HG03439 (cell line): ENCODE results near the gene TMEM63B.
"Not testable (repeated sequence)": the region's sequence is repeated elsewhere in the genome, so short reads cannot be mapped to it uniquely, and the experiment has no call there.

Experiments
- ATAC-seq: cut with Tn5 transposase; IDR thresholded peaks from one replicate; pipeline ENCODE4 v1.9.1; 2021; ENCODE audit warnings: mild to moderate bottlenecking, moderate library complexity; ENCODE audit not compliant: unreplicated experiment

Gene TMEM63B

DNA sequence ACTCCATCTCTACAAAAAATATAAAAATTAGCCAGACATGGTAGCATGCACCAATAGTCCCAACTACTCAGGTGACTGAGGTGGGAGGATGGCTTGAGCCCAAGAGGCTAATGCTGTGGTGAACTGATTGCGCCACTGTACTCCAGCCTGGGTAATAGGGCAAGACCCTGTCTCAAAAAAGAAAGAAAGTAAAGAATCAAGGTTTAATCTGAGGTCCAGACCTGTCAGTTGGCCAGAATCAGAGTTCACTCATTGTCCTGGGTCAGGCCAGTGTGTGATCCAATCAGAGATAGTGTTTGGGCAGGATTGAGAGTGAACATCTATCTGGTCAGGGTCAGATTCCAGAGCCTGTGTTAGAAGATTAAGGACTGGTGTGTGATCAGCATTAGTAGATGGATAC, 15.5 kb downstream of the TMEM63B start:
- ATAC-seq: no peak

DNA sequence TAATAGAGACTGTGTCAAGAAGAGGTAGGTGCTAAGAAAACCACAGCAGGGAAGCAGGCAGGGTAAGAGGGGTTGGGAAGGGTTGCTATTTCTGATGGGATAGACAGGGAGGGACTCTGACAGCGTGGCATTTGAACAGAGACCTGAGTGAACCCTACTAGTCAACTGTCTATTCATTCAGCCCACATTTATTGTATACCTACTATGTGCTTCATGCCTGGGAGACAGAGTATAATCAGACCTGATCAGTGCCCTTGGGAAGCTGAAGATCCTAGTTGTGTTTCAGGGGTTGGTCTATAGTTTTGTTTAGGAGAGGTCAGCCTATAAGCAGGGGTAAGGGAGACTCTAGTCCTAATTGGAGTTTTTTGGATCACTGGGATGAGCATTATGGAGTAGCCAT, 16.4 kb downstream of the TMEM63B start:
- no peak for ATAC-seq

- ATAC-seq: not testable (repeated sequence)
Observed at GRCh38 chr6:44144536-44144935, 17.2 kb downstream of the TMEM63B start.

DNA sequence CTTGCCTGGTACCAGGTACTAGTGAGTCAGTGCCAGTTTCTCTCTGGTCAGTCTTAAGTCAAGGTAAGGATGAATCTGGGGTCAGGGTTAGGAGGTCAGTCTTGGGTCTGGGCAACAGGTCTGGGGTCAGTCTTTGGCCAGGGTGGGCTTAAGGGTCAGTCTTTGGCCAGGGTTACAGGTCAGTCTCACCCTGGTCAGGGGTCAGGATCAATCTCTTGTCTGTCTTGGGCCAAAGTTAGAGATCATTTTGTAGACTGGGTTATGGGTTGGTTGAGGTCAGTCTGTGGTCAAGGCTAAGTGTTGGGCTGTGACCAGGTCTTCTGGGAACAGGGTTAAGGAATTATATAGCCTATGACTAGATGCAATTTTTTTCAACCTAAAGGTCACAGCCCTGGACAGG, 18.5 kb downstream of the TMEM63B start:
- no peak for ATAC-seq

DNA sequence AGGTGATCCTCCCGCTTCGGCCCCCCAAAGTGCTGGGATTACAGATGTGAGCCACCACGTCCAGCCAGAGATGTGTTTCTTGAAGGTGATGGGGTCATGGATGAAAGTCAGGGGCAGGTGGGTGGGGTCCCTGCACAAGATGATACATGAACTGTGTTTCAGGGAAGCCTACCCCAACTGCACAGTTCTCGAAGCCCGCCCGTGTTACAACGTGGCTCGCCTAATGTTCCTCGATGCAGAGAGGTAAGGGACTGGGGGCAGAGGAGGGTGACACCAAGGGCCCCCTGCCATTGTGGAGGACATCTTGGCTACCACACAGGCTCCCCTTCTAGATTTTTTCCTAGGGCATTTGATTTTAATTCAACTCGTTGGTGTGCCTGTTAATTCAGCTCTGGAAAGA, 19.3 kb downstream of the TMEM63B start:
- ATAC-seq: no peak

- no peak for ATAC-seq
Observed at GRCh38 chr6:44147256-44147655, 19.9 kb downstream of the TMEM63B start.

GRCh38 chr6:44148306-44148705, 21.0 kb downstream of the TMEM63B start:
- ATAC-seq: no peak

DNA sequence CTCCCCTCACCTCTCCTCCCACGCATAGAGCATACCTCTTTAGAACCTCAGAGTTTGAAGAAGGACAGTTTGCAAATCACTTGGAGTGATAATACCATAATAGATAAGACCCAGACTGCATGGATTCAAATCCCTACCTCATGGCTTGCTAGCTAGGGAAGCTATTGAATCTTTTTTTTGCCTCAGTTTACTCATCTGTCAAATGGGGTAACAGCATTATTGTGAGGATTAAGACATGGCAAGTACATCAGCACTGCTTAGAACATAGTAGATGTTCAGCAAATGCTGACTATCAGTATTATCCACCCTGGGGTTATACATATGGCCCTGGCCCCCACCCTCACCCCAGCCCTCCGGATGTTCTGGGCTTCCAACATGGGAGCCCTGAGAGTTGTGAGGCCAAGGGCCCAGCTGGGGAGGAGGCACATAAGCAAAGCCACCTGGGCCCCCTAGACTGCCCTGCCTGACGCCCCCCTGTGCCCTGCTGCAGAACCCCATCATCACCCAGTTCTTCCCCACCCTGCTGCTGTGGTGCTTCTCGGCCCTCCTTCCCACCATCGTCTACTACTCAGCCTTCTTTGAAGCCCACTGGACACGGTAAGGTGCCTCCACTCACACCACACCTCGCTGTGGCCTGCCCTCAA, 22.1 kb downstream of the TMEM63B start:
- no peak for ATAC-seq

DNA sequence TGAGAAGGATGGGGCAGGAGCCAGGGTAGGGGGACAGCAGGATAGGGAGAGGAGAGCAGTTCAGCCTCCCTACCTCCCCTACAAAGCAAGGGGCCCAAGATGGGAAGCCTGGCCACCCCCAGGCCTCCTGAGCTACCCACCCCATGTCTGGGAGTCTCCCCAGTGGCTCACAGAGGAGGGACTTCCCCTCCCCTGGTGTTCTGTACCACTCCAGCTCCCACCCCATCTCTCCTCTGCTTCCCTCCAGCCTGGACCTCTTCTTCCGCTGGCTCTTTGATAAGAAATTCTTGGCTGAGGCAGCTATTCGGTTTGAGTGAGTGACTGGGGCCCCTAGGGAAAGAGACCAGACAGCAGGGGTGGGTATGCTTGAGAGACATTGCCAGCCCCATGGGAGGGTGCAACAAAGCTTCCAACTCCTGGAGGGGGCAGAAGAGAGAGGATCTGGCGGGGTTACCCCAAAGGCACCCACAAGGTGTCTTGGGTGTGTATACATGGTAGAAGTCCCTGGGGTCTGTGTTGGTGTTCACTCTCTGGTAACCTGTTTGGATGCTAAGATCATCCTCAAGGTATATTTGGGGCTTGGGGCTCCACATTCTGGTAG, 23.1 kb downstream of the TMEM63B start:
- no peak for ATAC-seq

DNA sequence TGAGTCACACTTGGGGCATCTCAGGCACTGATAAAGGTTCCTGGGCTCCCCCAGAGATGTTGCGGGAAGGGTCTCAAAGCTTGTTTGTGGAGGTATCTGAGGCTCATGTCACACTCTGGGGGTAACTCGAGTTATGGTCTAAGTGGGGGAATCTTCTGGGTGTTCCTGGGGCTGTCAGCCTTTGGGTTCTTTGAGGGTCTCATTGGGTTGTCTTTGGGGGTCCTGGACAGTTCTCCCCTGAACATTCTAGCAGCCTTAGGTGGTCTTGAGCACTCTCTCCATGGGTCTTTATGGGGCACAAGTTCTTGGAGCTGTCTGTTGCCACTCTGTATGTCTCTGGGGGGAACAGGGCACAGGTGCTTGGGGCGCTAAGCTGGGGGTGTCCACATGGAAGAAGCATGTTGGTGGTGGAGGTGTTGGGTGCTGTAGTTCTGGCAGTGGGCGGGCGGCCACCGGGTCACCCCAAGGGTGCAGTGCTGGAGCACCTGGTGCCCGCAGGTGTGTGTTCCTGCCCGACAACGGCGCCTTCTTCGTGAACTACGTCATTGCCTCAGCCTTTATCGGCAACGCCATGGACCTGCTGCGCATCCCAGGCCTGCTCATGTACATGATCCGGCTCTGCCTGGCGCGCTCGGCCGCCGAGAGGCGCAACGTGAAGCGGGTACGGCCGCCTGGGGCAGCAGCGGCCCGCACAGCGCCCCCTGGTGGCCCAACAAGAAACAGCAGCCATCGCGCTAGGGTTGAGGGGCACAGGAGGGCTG, 24.2 kb downstream of the TMEM63B start:
- no peak for ATAC-seq

GRCh38 chr6:44152109-44152461, 24.7 kb downstream of the TMEM63B start:
- ATAC-seq: no peak

GRCh38 chr6:44152533-44152932, 25.2 kb downstream of the TMEM63B start:
- no peak for ATAC-seq

DNA sequence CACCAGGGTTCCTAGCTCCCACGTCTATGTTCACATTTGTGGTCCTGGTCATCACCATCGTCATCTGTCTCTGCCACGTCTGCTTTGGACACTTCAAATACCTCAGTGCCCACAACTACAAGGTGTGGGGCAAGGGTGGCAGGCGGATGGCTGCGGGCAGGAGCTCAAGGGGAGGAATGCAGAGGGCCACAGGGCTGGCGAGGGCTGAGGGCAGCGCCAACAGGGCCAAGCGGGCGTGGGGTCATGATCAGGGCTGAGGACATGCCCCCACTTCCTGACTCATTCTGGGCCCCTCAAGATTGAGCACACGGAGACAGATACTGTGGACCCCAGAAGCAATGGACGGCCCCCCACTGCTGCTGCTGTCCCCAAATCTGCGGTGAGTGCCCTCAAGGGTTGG, 26.7 kb downstream of the TMEM63B start:
- no peak for ATAC-seq

GRCh38 chr6:44156494-44157151, 29.3 kb downstream of the TMEM63B start:
- ATAC-seq: no peak

DNA sequence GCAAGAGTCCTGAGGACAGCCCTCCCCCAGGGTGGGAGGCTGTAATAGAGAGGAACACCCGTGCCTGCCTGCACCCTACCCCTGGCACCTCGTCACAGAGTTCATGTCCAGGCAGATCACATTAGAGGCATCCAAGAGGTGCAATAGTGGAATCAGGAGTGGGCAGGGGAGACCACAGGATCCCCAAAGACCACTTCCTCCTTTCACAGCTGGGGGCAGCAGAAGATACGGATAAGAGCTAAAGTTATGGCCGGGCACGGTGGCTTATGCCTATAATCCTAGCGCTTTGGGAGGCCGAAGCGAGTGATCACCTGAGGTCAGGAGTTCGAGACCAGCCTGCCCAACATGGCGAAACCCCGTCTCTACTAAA, 29.8 kb downstream of the TMEM63B start:
- ATAC-seq: no peak

DNA sequence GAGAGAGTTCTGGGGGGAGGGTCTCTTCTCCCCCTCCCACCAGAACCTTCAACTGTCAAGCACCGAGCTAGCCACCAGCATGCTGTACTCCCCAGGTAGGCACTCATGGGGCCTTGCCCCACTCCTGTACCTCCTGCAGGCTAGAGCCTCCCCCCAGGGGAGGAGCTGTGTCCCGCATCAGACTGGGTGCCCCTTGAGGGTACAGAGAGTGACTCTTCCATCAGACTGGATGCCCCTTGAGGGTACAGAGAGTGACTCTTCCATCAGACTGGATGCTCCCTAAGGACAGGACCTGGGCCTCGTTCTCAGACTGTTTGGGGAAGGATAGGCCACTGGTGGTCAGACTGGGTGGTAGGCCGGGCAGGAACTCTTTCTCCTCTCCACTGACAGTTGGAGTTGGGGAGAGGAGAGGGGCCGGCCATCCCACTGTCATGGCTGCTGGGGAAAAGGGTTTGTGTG, 31.4 kb downstream of the TMEM63B start, which contains the start of gene CAPN11:
CAPN11 (plus strand) TSS at position 51 of the 459 bp plus-strand sequence; CDS start at position 80, 29 bp downstream.
- no peak for ATAC-seq

GRCh38 chr6:44161997-44162338, 34.6 kb downstream of the TMEM63B start:
- ATAC-seq: no peak

GRCh38 chr6:44162876-44163625, 35.7 kb downstream of the TMEM63B start:
- ATAC-seq: no peak

- no peak for ATAC-seq
Observed at GRCh38 chr6:44166116-44166515, 38.8 kb downstream of the TMEM63B start.

GRCh38 chr6:44166591-44167184, 39.3 kb downstream of the TMEM63B start:
- no peak for ATAC-seq

- ATAC-seq: no peak
Observed at GRCh38 chr6:44167567-44167966, 40.2 kb downstream of the TMEM63B start.
